ENCODE measurements around the gene ZNF277.

Gene ZNF277

GRCh38 chr7:112290065-112290464, 83.6 kb downstream of the ZNF277 start:
- no peaks in the 10 kb centered on the region for H3K27me3 ChIP-seq (replicated peaks in 2 of 5; ENCODE audit: control insufficient read depth in 4 of 5, insufficient read depth in 5 of 5, low read length in 4 of 5)
- WGBS (ENCODE audit: insufficient coverage): 100% methylated on average over 1 of the region's 5 CpGs
- peaks cover 0 to 8% (median 6%) of the 10 kb centered on the region in 4 experiments for H3K36me3 ChIP-seq (ENCODE audit: control insufficient read depth in 4 of 4, insufficient read depth in 4 of 4, low read length in 3 of 4)
- DNase-seq: no peak
- no peak overlapping the region for H3K4me3 ChIP-seq (ENCODE audit: control insufficient read depth in 1 of 7, extremely low read depth in 1 of 7, insufficient read depth in 4 of 7, low read depth in 2 of 7, low read length in 6 of 7)
- ChIA-PET POLR2A (no interaction called here), CTCF (no interaction called here)
- H3K4me1 ChIP-seq (ENCODE audit: control extremely low read depth in 1 of 4, control insufficient read depth in 4 of 4, insufficient read depth in 4 of 4, low read length in 3 of 4): peaks cover 0 to 3% (median 0%) of the 10 kb centered on the region in 4 experiments
- no peaks in the 10 kb centered on the region for H3K9me3 ChIP-seq (ENCODE audit: control extremely low read depth in 1 of 5, control insufficient read depth in 4 of 5, insufficient read depth in 2 of 5, low read depth in 1 of 5, low read length in 4 of 5)
- H3K27ac ChIP-seq (ENCODE audit: insufficient read depth in 1 of 2, low read depth in 1 of 2, low read length in 2 of 2, poor library complexity in 1 of 2, severe bottlenecking in 2 of 2): no peak overlapping the region

DNA sequence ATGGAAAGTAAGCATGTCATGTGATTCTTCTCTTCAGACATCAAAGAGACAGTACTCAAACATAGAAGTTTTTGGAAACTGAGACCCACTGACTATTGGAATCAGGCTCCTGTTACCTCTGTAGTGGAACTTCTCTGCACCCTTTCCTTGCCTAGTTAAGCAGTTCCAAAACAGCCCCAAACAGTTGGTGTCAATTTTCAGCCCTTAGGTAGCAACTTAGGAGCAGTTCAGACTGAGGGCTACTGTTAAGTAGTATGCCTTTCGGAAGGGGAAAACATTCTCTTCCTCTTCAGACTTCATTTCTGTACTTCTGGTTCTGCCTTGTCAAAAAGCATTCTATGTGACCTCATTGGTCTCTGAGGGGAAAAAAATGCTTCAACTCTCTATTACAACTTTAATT, 85.7 kb downstream of the ZNF277 start:
- H3K4me1 ChIP-seq (ENCODE audit: control extremely low read depth in 1 of 4, control insufficient read depth in 4 of 4, insufficient read depth in 4 of 4, low read length in 3 of 4): no peaks in the 10 kb centered on the region
- H3K27ac ChIP-seq (ENCODE audit: insufficient read depth in 1 of 2, low read depth in 1 of 2, low read length in 2 of 2, poor library complexity in 1 of 2, severe bottlenecking in 2 of 2): no peak overlapping the region
- no peaks in the 10 kb centered on the region for H3K27me3 ChIP-seq (replicated peaks in 2 of 5; ENCODE audit: control insufficient read depth in 4 of 5, insufficient read depth in 5 of 5, low read length in 4 of 5)
- peaks cover 0 to 8% (median 6%) of the 10 kb centered on the region in 4 experiments for H3K36me3 ChIP-seq (ENCODE audit: control insufficient read depth in 4 of 4, insufficient read depth in 4 of 4, low read length in 3 of 4)
- H3K4me3 ChIP-seq (ENCODE audit: control insufficient read depth in 1 of 7, extremely low read depth in 1 of 7, insufficient read depth in 4 of 7, low read depth in 2 of 7, low read length in 6 of 7): no peak overlapping the region
- ChIA-PET CTCF (interaction anchor here (0.7 kb wide), 1 partner anchor 26 kb away, joined by 3 read pairs; no protein-coding TSS in a partner anchor), POLR2A (no interaction called here)
- no peak for DNase-seq
- H3K9me3 ChIP-seq (ENCODE audit: control extremely low read depth in 1 of 5, control insufficient read depth in 4 of 5, insufficient read depth in 2 of 5, low read depth in 1 of 5, low read length in 4 of 5): no peaks in the 10 kb centered on the region
- no CpG with 5 or more reads among the region's 1 CpG for WGBS (ENCODE audit: insufficient coverage)

DNA sequence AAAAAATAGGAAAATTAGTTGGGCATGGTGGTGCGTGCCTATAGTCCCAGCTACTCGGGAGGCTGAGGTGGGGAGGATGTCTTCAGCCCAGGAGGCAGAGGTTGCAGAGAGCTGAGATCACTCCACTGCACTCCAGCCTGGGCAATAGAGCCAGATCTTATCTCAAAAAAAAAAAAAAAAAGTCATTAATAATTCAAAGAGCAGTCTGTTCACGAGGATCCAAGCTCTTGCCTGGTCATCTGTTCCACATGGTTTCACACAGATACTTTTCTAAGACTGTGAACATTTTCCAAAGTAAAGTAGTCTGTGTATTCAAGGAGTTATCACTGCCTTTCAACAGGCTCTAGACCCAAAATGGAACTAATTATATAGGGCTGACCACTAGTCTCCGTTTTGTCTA, 86.9 kb downstream of the ZNF277 start:
- H3K4me1 ChIP-seq (ENCODE audit: control extremely low read depth in 1 of 4, control insufficient read depth in 4 of 4, insufficient read depth in 4 of 4, low read length in 3 of 4): no peaks in the 10 kb centered on the region
- no peaks in the 10 kb centered on the region for H3K9me3 ChIP-seq (ENCODE audit: control extremely low read depth in 1 of 5, control insufficient read depth in 4 of 5, insufficient read depth in 2 of 5, low read depth in 1 of 5, low read length in 4 of 5)
- H3K27ac ChIP-seq (ENCODE audit: insufficient read depth in 1 of 2, low read depth in 1 of 2, low read length in 2 of 2, poor library complexity in 1 of 2, severe bottlenecking in 2 of 2): no peak overlapping the region
- 100% methylated on average over 1 of the region's 4 CpGs for WGBS (ENCODE audit: insufficient coverage)
- ChIA-PET CTCF (no interaction called here), POLR2A (no interaction called here)
- no peaks in the 10 kb centered on the region for H3K27me3 ChIP-seq (replicated peaks in 2 of 5; ENCODE audit: control insufficient read depth in 4 of 5, insufficient read depth in 5 of 5, low read length in 4 of 5)
- peaks cover 1 to 9% (median 3%) of the 10 kb centered on the region in 4 experiments for H3K36me3 ChIP-seq (ENCODE audit: control insufficient read depth in 4 of 4, insufficient read depth in 4 of 4, low read length in 3 of 4)
- no peak for DNase-seq
- no peak overlapping the region for H3K4me3 ChIP-seq (ENCODE audit: control insufficient read depth in 1 of 7, extremely low read depth in 1 of 7, insufficient read depth in 4 of 7, low read depth in 2 of 7, low read length in 6 of 7)

DNA sequence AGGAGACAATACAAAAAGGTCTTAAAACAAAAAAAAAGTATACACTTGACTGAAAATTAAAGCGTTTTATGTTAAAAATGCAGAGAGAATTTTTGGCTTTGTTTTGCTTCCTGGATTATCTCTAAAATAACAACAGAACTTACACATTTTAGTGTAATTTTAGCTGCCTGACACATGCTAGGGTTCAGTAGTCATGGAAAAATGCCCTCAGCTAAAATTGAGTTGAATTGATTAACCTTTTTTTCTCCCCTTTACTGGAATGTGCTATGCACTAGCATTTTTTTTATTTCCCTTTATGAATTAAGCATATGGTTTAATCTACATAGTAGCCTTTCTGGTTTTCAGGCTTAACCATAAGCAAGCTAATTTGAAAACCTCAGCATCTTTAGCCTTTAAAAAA, 89.9 kb downstream of the ZNF277 start:
- CTCF ChIA-PET: no interaction called here
- no CpG with 5 or more reads among the region's 1 CpG for WGBS (ENCODE audit: insufficient coverage)

DNA sequence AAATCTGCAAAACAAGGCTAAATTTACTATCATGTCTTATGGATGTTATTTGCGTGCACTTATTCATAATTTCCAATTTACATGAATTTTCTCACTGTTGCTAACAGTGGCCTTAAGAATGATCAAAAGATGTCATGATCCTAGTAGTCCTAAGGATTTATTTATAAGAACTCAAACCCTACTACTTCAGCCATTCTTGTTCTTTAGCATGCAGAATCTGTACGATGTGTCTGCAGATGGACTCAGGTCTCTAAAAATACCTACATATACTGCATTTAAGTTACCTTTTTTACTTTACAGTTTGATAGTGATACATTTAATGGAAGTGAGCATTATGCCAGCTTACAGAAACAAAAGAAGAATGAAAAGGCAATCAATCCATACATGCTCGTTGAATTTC, 91.2 kb downstream of the ZNF277 start:
- Histone ChIP-seq H3K27me3 (replicated peaks in 2 of 5; ENCODE audit: control insufficient read depth in 4 of 5, insufficient read depth in 5 of 5, low read length in 4 of 5) (no peaks in the 10 kb centered on the region), H3K4me3 (ENCODE audit: control insufficient read depth in 1 of 7, extremely low read depth in 1 of 7, insufficient read depth in 4 of 7, low read depth in 2 of 7, low read length in 6 of 7) (no peak overlapping the region), H3K27ac (ENCODE audit: insufficient read depth in 1 of 2, low read depth in 1 of 2, low read length in 2 of 2, poor library complexity in 1 of 2, severe bottlenecking in 2 of 2) (no peak overlapping the region), H3K9me3 (ENCODE audit: control extremely low read depth in 1 of 5, control insufficient read depth in 4 of 5, insufficient read depth in 2 of 5, low read depth in 1 of 5, low read length in 4 of 5) (no peaks in the 10 kb centered on the region), H3K4me1 (ENCODE audit: control extremely low read depth in 1 of 4, control insufficient read depth in 4 of 4, insufficient read depth in 4 of 4, low read length in 3 of 4) (peaks cover 0 to 4% (median 0%) of the 10 kb centered on the region in 4 experiments), H3K36me3 (ENCODE audit: control insufficient read depth in 4 of 4, insufficient read depth in 4 of 4, low read length in 3 of 4) (peaks cover 2 to 7% (median 5%) of the 10 kb centered on the region in 4 experiments)
- WGBS (ENCODE audit: insufficient coverage): no CpG with 5 or more reads among the region's 3 CpGs
- ChIA-PET CTCF (no interaction called here), POLR2A (no interaction called here)
- DNase-seq: no peak

More for the DNA sequence above, 89.9 kb downstream of the ZNF277 start:
- POLR2A ChIA-PET: no interaction called here
- Histone ChIP-seq H3K4me1 (ENCODE audit: control extremely low read depth in 1 of 4, control insufficient read depth in 4 of 4, insufficient read depth in 4 of 4, low read length in 3 of 4) (no peaks in the 10 kb centered on the region), H3K27me3 (replicated peaks in 2 of 5; ENCODE audit: control insufficient read depth in 4 of 5, insufficient read depth in 5 of 5, low read length in 4 of 5) (no peaks in the 10 kb centered on the region), H3K9me3 (ENCODE audit: control extremely low read depth in 1 of 5, control insufficient read depth in 4 of 5, insufficient read depth in 2 of 5, low read depth in 1 of 5, low read length in 4 of 5) (no peaks in the 10 kb centered on the region), H3K4me3 (ENCODE audit: control insufficient read depth in 1 of 7, extremely low read depth in 1 of 7, insufficient read depth in 4 of 7, low read depth in 2 of 7, low read length in 6 of 7) (no peak overlapping the region), H3K27ac (ENCODE audit: insufficient read depth in 1 of 2, low read depth in 1 of 2, low read length in 2 of 2, poor library complexity in 1 of 2, severe bottlenecking in 2 of 2) (no peak overlapping the region), H3K36me3 (ENCODE audit: control insufficient read depth in 4 of 4, insufficient read depth in 4 of 4, low read length in 3 of 4) (peaks cover 2 to 7% (median 5%) of the 10 kb centered on the region in 4 experiments)
- no peak for DNase-seq

GRCh38 chr7:112298543-112299100, 92.1 kb downstream of the ZNF277 start:
- Histone ChIP-seq H3K36me3 (ENCODE audit: control insufficient read depth in 4 of 4, insufficient read depth in 4 of 4, low read length in 3 of 4) (peaks cover 2 to 7% (median 5%) of the 10 kb centered on the region in 4 experiments), H3K9me3 (ENCODE audit: control extremely low read depth in 1 of 5, control insufficient read depth in 4 of 5, insufficient read depth in 2 of 5, low read depth in 1 of 5, low read length in 4 of 5) (no peaks in the 10 kb centered on the region), H3K27ac (ENCODE audit: insufficient read depth in 1 of 2, low read depth in 1 of 2, low read length in 2 of 2, poor library complexity in 1 of 2, severe bottlenecking in 2 of 2) (no peak overlapping the region), H3K27me3 (replicated peaks in 2 of 5; ENCODE audit: control insufficient read depth in 4 of 5, insufficient read depth in 5 of 5, low read length in 4 of 5) (no peaks in the 10 kb centered on the region), H3K4me3 (ENCODE audit: control insufficient read depth in 1 of 7, extremely low read depth in 1 of 7, insufficient read depth in 4 of 7, low read depth in 2 of 7, low read length in 6 of 7) (no peak overlapping the region), H3K4me1 (ENCODE audit: control extremely low read depth in 1 of 4, control insufficient read depth in 4 of 4, insufficient read depth in 4 of 4, low read length in 3 of 4) (peaks cover 0 to 7% (median 0%) of the 10 kb centered on the region in 4 experiments)
- 100% methylated on average over 4 of the region's 4 CpGs for WGBS (ENCODE audit: insufficient coverage)
- ChIA-PET CTCF (no interaction called here), POLR2A (interaction anchor here (0.6 kb wide), 1 partner anchor 9 kb away, joined by 5 read pairs; no protein-coding TSS in a partner anchor)
- no peak for DNase-seq

GRCh38 chr7:112300072-112300471, 93.6 kb downstream of the ZNF277 start:
- ChIA-PET CTCF (interaction anchor here (1.0 kb wide), 1 partner anchor 26 kb away, joined by 3 read pairs; no protein-coding TSS in a partner anchor), POLR2A (interaction anchor here (0.6 kb wide), 1 partner anchor 435 kb away, joined by 3 read pairs; no protein-coding TSS in a partner anchor)
- WGBS (ENCODE audit: insufficient coverage): 100% methylated on average over 1 of the region's 2 CpGs
- no peak for DNase-seq
- H3K4me3 ChIP-seq (ENCODE audit: control insufficient read depth in 1 of 7, extremely low read depth in 1 of 7, insufficient read depth in 4 of 7, low read depth in 2 of 7, low read length in 6 of 7): no peak overlapping the region
- H3K9me3 ChIP-seq (ENCODE audit: control extremely low read depth in 1 of 5, control insufficient read depth in 4 of 5, insufficient read depth in 2 of 5, low read depth in 1 of 5, low read length in 4 of 5): no peaks in the 10 kb centered on the region
- H3K27me3 ChIP-seq (replicated peaks in 2 of 5; ENCODE audit: control insufficient read depth in 4 of 5, insufficient read depth in 5 of 5, low read length in 4 of 5): no peaks in the 10 kb centered on the region
- H3K4me1 ChIP-seq (ENCODE audit: control extremely low read depth in 1 of 4, control insufficient read depth in 4 of 4, insufficient read depth in 4 of 4, low read length in 3 of 4): peaks cover 0 to 7% (median 0%) of the 10 kb centered on the region in 4 experiments
- H3K36me3 ChIP-seq (ENCODE audit: control insufficient read depth in 4 of 4, insufficient read depth in 4 of 4, low read length in 3 of 4): peaks cover 2 to 7% (median 5%) of the 10 kb centered on the region in 4 experiments
- H3K27ac ChIP-seq (ENCODE audit: insufficient read depth in 1 of 2, low read depth in 1 of 2, low read length in 2 of 2, poor library complexity in 1 of 2, severe bottlenecking in 2 of 2): no peak overlapping the region

Data from common myeloid progenitor, CD34-positive (primary cell).